GM10847 (cell line): ENCODE measurements around the gene PMEPA1.

Experiments used
- POLR2A ChIP-seq: IDR thresholded peaks from 2 replicates; pipeline ENCODE4 v1.6.1; 2011; ENCODE audit not compliant: insufficient read length; ENCODE audit errors: extremely low read depth

PMEPA1 gene

DNA sequence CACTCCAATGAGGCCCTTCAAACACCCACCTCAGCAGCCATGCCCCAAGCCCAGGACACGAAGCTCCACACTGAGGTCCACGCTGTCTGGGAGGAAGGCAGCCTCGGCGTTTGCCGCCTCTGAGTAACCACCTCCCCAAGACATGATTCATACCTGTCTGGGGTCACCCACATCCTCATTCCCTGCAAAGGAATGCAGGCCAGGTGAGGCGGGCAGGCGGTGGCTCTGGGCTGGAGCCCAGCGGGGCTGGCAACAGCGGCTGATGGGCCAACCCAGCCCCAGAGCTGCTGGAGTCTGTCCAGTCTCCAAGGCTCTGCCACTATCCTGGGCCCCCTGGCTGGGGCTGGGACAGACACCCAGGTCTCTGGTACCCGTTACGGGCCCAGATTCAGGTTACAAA, 14.8 kb downstream of the PMEPA1 start:
- TF ChIP-seq POLR2A, result no peak

DNA sequence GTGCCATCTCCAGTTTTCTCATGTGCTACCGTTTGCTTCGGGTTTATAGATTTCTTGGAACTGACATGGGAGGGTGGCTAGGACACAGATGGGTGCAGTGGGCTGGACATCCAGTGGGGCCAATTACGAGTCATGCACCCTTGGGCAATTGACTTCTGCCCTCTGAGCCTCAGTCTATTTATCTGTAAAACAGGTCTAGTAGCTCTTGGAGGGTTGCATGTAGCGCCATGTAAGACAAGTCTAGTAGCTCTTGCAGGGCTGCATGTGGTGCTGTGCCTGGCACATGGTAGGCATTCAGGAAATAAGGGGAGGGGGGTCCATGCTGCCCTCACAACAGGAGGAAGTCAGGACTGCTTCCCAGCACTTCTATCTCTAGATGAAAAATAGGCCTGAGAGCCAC, 15.3 kb downstream of the PMEPA1 start:
- no peak for TF ChIP-seq POLR2A

DNA sequence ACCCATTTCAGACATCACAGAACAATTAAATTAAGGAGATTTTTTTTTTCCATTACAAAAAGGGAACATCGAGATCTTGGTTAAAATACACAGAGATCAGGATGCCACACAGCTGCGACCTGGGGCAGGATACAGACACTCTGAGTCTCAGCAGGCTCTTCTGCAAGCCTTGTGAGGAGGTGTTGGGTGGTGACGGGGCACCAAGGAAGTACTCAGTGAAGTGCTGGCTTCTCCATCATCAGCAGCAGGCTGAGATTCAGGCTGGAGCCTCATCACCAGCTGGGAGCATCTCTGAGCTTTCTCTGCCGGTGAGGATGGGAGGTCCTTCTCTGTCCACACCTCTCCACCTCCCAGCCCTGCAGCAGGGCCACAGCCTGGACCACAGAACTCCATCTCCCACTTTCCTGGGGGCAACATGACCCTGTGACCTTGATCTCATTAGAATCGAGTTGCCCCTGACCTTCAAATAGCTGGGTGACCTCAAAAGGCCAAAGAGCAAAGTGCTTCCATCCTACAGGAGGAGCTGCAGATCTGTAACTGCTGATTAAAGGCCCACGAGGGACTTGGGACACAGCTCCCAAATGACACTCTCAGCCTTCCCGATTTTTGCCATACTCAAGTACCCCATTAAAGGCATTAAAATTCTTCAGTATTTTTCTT, 16.0 kb downstream of the PMEPA1 start:
- no peak for TF ChIP-seq POLR2A

DNA sequence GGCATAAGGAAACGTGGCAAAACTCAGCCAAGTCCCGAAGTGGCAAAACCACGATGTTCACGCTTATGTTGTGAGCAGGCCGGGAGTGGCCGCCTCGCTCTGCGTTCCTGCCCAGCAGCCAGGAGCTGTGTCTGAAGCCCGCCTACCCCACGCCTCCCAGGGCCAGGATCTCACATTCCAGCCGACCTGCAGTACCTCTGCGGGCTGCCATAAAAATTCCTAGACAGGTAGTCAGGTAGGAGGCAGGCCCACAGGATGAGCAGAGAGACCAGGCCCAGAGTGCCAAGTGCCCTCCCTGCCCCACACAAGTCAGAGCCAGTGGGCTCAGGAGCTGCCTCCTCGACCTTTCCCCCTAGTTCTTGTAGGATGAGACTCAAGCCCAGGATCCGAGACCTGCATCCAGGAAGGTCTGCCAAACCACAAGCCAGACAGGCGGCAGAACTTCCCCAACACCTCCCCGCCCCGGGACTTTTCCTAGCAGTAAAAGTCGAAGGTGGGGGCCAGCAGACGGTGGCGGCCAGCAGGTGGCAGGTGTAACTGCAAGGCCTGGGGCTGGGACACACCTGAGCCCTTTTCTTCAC, 16.7 kb downstream of the PMEPA1 start:
- TF ChIP-seq POLR2A, result no peak

DNA sequence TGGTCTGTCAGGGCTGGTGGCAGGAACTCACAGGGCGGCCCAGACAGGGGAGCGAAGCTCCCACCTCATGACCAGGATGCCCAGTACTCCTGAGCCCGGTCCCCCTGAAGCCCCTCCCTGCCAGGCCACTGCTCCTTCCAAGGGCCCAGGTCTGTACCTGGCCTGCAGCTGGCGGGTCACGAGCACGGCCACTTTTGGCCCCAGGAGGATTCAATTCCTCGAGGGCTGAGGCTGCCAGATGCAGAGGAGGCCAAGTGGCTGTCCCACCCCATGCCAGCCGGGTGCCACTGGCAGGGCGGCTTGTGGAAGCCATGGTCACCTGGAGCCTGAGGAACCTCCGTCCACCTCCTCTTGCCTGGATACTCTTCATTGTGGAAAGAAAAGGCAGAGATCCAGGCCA, 17.4 kb downstream of the PMEPA1 start:
- TF ChIP-seq POLR2A, result no peak

DNA sequence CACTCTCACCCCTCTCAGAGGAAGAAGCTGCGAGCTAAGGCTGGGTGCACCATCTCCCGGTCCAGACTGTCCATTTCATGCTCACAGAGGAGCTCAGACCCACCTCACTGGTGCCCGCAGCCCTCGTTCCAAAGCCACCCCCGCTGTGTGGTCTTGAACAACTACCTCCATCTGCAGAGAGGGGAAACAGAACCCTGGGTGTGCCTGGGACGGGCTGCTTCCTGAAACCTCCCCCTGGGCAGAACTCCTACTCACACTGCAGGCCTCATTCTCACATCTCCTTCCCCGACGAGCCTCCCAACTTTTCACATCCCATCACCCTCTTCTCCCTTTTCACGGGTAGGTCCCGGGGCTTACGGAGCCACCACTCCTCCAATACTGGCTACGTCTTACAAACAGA, 18.1 kb downstream of the PMEPA1 start:
- TF ChIP-seq POLR2A, result no peak

DNA sequence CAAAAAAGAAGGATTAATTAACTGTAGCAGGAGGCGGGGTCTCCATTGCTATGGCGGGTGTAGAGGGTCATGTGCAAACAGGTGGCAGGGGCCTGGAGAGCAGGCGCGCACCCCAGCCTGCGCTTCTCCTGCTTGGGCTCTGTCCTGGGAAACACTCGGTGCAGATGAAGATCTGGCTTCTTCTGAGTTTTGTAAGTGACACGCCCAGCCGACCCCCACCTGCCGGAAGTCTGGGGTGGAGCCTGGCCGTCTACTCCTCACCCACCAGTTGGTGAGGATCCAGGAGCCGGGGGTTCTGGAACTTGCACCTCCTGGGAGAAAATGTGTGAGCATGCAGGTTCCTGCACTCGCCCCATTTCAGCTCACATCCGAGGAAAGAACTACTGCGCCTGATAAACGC, 19.3 kb downstream of the PMEPA1 start:
- no peak for TF ChIP-seq POLR2A

DNA sequence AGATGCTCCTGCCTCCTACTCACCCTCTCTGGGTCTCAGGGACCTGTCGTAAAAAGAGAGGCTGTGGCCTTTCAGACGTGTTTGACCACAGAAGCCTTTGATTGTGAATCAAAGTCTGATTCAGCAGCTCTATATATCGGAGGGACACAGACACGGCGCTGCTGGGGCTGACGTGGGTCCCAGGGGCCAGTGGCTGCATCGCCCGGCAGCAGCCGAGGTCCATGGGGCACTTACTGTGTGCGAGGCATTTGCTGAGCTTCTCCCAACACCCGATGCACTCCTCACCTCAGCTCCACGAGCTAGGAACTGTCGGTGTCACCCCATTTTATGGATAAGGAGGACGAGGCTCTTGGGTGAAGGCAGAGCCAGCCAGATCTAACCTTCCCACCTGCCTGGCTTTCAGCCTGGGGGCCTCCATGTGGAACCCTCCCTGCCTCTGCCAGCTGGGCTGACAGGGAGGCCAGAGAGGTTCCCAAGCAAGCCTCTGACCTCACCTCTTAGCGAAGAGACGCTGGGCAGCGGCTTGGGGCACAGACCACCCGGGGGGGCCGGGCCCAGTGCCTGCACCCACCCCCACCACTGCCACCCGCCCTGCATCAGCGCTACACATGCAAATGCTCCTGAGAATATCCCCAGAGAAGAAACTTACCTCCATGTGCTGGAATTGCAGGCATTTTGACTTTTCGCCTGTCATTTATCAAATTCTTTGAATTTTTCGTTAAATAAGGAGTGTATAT, 19.9 kb downstream of the PMEPA1 start:
- no peak for TF ChIP-seq POLR2A

DNA sequence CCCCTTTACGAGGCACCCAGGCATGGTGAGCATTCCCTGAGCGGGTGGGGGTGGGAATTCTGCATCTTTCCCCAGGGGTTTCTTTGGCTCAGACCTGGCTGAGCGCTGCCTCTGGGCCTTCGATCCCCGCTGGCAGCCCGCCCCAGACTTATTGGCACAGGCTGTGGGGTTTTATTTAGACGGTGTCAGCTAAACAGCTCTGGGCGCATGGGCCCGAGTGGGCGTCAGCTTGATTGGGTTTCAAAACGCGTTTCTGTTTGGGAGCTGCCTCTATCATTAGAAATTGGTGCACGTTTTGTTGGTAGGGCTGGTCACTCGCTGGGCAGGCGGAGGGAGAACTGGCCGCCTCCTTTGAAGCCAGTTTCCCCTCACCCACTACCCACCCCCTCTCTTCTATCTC, 21.0 kb downstream of the PMEPA1 start:
- TF ChIP-seq POLR2A, result no peak

DNA sequence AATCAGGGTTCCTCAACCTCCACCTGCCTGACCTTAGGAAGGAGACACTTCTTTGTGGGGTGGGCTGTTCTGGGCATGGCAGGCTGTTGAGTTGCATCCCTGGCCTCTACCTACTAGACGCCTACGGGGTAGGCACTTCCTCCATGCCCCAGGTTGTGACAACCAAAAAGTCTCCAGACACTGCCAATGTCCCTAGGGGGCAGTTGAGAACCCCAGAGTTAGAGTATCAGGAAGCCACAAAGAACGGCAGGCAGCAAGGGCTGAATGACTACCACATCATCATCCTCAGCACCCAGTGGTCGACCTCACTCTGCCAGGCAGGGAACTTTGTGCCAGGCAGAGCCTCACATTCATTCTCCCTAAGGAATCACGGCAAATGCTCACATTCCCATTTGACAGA, 21.5 kb downstream of the PMEPA1 start:
- no peak for TF ChIP-seq POLR2A

DNA sequence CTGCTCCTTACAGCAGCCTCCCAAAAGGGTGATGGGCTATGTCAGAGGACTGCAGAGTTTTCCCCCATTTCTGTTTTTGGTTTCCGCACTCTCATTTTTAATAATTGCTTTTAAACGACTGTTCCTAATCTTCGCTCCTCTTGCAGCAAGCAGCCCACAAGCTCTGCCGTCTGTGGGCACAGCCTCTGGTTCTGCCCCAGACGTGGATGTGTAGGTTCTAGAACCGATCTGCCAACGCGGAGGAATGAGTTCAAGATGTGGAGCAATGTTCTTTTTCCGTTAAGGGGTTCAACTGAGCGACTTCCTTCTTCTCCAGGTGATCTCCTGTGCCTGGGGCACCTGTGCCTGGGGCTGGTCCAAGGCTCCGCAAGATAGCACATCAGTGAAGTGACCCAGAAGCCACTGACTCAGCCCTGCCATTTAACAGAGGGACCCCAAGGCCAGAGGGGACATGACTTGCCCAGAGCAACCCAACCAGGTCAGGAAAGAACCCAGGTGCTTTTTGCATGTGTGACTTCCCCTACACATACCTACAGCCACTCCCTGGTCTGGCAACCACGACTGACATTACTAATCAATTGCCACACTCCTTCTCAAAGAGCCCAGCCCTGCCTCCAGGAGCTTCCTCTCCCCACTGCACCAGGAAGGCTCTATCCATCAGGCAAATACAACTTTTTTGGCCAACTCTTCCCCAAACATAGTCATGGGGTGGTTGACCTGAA, 22.7 kb downstream of the PMEPA1 start:
- TF ChIP-seq POLR2A, result no peak

DNA sequence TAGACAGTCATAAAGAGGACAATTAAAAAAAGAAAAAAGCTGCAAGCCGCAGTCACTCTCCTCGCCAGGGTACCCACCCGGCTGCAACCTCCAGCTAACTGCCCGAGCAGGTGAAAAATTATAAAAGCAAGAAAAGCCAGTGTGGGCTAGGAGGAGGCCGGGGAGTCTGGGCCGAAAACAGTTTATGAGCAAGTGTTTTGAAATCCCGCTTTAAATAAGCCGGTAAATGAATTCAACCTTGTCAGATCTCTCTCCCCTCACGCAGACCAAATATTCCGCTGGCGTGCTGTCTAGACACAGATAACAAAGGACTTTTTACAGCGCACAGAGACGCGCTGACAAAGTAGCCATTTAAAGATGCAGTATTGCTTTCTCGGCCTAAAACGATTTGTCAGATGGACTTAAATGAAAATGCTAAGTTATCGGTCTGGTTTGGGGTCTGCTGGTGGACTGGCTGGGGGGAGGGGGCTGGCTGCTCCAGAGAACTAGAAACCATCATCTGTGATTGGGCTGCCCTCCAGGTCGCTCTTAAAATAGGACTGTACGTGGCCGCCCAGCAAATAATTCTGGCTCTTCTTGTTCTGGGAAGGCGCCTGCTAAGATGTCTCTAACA, 24.6 kb downstream of the PMEPA1 start:
- TF ChIP-seq POLR2A, result no peak

DNA sequence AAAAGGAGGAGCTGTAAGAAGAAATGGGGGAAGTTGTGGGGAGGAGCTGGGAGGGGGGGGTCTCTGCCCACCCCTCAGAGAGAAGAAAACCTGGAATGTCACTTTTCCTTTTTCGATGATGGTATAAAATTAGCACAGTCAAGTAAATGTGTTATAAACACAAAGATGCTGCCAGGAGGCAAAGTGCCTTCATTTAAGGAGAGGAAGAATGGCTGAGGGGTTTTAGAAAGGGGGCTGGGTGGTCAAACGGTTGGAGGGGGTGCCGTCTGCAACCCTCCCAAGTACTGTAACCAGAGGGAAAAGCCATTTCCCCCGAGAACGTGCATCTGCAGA, 25.0 kb downstream of the PMEPA1 start:
- TF ChIP-seq POLR2A, result no peak

DNA sequence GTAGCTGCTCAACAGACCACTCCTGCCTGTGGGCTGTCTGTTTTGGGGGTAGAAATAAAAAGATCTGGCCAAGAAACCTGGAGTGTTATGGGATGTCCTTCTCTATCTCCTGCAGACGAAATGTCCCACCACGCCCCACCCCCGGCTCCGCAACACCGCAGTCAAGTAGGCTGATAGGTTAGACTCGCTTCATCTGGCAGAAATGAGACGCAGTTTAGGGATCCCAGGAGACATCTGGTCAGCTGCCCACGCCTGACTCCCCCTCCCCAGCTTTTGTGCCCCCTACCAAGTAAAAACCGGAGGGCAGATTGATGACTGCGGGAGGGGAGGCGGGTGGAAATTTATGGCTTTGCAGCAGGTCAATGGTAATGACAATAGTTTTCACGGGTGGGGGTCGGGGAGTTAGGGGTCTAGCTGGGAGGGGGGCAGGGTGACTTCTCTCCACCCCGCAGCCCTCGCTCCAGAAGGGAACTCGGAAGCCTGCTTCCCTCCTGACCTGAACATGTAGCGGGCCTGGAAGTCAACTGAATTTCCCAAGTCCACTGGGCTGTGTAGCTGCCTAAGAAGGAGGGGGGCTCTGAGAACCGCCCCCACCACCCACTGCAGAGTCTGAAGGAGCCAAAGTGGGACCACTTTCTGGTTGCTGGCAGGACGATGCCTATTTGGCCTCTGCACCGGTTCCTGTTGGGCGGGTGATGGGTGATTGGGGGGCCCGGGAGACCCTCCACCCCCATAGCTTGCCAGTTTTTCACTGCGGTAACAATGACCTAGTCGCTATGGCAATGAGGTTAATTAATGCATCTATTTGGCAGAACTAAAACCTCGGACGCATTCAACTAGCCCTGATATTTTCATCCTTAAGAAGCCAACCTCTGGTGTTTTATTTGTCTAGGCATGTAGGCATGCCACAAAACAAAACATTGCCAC, 25.7 kb downstream of the PMEPA1 start:
- no peak for TF ChIP-seq POLR2A

DNA sequence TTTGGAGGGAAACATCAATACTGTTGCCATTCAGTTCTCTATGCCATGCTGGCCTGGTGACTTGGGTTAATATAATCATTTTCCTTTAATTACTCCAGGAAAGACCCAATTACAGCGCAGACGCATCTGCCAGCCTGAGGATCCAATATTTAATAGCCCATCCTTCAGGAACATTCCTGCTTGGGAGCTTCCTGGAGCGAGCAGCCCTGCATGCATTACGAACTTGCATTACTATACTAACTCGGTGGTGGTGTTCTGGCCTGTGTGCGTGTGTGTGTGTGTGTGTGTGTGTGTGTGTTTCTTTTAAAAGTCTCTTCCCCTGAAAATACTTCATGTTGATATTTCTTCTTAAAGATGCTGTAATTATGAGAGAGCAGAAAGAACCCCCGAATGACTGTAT, 26.5 kb downstream of the PMEPA1 start:
- peak; percentile 2 for TF ChIP-seq POLR2A
